Measurements from ENCODE around the gene TPSG1.
A peak's percentile ranks its signal among the peaks of the same experiment; 100 is the strongest.

Gene TPSG1

GRCh38 chr16:1224558-1224957, 510 bp downstream of the TPSG1 start:
- TF ChIP-seq CTCF (IDR thresholded peaks at IDR 0.05), result no peak
- no peak overlapping the region for H3K27ac Mint-ChIP-seq

GRCh38 chr16:1223355-1224214, 1.5 kb downstream of the TPSG1 start:
- H3K27ac Mint-ChIP-seq, result peak overlapping the region; percentile 88
- no peaks in the 10 kb centered on the region for H3K27me3 Mint-ChIP-seq (ENCODE audit: low read depth, poor library complexity)
- TF ChIP-seq CTCF (IDR thresholded peaks at IDR 0.05), result no peak
- DNase-seq, result no peak
- no peak overlapping the region for H3K4me3 Mint-ChIP-seq
- H3K36me3 Mint-ChIP-seq (ENCODE audit: low read depth), result peaks cover 5% of the 10 kb centered on the region
- H3K4me1 Mint-ChIP-seq, result no peaks in the 10 kb centered on the region
- H3K9me3 Mint-ChIP-seq, result no peaks in the 10 kb centered on the region

More at GRCh38 chr16:1224558-1224957, 510 bp downstream of the TPSG1 start:
- no peak for DNase-seq
- Mint-ChIP-seq H3K27me3 (ENCODE audit: low read depth, poor library complexity) (no peaks in the 10 kb centered on the region), H3K9me3 (no peaks in the 10 kb centered on the region), H3K36me3 (ENCODE audit: low read depth) (peaks cover 5% of the 10 kb centered on the region), H3K4me1 (no peaks in the 10 kb centered on the region), H3K4me3 (no peak overlapping the region)

GRCh38 chr16:1222553-1223354, 2.3 kb downstream of the TPSG1 start:
- Mint-ChIP-seq H3K4me3 (no peak overlapping the region), H3K27ac (no peak overlapping the region), H3K36me3 (ENCODE audit: low read depth) (peaks cover 5% of the 10 kb centered on the region), H3K27me3 (ENCODE audit: low read depth, poor library complexity) (no peaks in the 10 kb centered on the region), H3K4me1 (no peaks in the 10 kb centered on the region), H3K9me3 (no peaks in the 10 kb centered on the region)
- TF ChIP-seq CTCF (IDR thresholded peaks at IDR 0.05), result no peak
- DNase-seq, result no peak

- Mint-ChIP-seq H3K27ac (no peak overlapping the region), H3K36me3 (ENCODE audit: low read depth) (peaks cover 5% of the 10 kb centered on the region), H3K4me3 (no peak overlapping the region), H3K9me3 (no peaks in the 10 kb centered on the region), H3K4me1 (no peaks in the 10 kb centered on the region), H3K27me3 (ENCODE audit: low read depth, poor library complexity) (no peaks in the 10 kb centered on the region)
- TF ChIP-seq CTCF (IDR thresholded peaks at IDR 0.05), result no peak
- DNase-seq, result no peak
These were observed 3.2 kb downstream of the TPSG1 start for GRCh38 chr16:1221628-1222552.

- Mint-ChIP-seq H3K4me1 (no peaks in the 10 kb centered on the region), H3K36me3 (ENCODE audit: low read depth) (peaks cover 5% of the 10 kb centered on the region), H3K9me3 (no peaks in the 10 kb centered on the region), H3K4me3 (no peak overlapping the region), H3K27ac (no peak overlapping the region), H3K27me3 (ENCODE audit: low read depth, poor library complexity) (no peaks in the 10 kb centered on the region)
- TF ChIP-seq CTCF (IDR thresholded peaks at IDR 0.05), result no peak
- no peak for DNase-seq
These were observed 4.0 kb downstream of the TPSG1 start for GRCh38 chr16:1220841-1221627.
